ENCODE results near the gene CPED1. TPM values are rescaled to one million over a fixed set of nuclear protein-coding genes. Genes with fewer than 3 reads are reported as not detected.
A peak's percentile ranks its signal among the peaks of the same experiment; 100 is the strongest.

The CPED1 gene
- total RNA-seq, 1 donor from 2014 or later, result 27.3 TPM

DNA sequence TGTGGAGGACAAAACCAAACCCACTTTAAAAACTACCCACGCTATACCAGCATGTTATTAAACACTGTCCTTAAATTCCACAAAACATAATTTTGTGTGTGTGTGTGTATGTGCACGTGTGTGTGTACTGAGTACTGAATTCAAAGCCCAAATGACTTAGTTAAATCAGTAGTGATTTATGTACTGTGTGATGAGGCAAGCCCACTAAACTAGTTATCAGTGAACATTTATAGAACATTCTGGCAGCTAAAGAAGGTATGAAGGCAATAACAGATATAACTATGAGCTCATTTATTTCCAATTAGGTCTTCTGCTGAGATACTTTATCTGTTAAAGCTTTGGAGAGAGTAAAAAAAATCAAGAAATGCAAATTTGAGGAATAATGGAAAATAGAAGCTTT, 115.1 kb downstream of the CPED1 start:
- DNase-seq (ENCODE audit: extremely low spot score in 2 of 2), result no peak
- Histone ChIP-seq H3K4me3 (no peak overlapping the region), H3K9me3 (no peaks in the 10 kb centered on the region), H3K36me3 (no peaks in the 10 kb centered on the region), H3K4me1 (no peaks in the 10 kb centered on the region), H3K27me3 (no peaks in the 10 kb centered on the region), H3K27ac (no peak overlapping the region)
- TF ChIP-seq, protein P1, sequence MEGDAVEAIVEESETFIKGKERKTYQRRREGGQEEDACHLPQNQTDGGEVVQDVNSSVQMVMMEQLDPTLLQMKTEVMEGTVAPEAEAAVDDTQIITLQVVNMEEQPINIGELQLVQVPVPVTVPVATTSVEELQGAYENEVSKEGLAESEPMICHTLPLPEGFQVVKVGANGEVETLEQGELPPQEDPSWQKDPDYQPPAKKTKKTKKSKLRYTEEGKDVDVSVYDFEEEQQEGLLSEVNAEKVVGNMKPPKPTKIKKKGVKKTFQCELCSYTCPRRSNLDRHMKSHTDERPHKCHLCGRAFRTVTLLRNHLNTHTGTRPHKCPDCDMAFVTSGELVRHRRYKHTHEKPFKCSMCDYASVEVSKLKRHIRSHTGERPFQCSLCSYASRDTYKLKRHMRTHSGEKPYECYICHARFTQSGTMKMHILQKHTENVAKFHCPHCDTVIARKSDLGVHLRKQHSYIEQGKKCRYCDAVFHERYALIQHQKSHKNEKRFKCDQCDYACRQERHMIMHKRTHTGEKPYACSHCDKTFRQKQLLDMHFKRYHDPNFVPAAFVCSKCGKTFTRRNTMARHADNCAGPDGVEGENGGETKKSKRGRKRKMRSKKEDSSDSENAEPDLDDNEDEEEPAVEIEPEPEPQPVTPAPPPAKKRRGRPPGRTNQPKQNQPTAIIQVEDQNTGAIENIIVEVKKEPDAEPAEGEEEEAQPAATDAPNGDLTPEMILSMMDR (IDR thresholded peaks at IDR 0.05), result no peak
- TF ChIP-seq POLR2A (IDR thresholded peaks at IDR 0.05) (no peak), POLR2AphosphoS5 (IDR thresholded peaks at IDR 0.05; ENCODE audit: insufficient read depth in 1 of 2, low read depth in 1 of 2) (no peak)
- intact Hi-C loops (cut with DNase I), result no loop called here

DNA sequence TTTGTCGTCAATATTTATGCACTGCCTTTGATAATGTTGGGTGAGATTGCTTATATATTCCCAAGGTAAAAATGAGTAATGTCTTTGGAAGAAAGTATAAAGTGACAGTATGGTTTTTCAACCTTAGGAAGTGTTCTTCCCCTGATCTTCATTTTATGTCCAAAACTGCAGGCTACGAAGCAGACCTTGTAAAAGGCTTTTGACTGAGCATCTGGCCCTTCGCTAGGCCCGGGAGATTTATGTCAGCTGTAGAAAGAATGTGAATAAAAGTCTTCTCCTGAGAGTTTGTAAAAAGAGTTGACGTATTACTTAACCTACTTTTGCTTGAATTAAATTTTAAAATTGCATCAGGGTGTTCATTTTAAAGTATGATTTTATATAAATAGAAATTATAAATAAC, 116.8 kb downstream of the CPED1 start:
- intact Hi-C loops (cut with DNase I), result no loop called here
- Histone ChIP-seq H3K36me3 (no peaks in the 10 kb centered on the region), H3K27ac (peak overlapping the region; percentile 17), H3K4me3 (no peak overlapping the region), H3K9me3 (no peaks in the 10 kb centered on the region), H3K27me3 (no peaks in the 10 kb centered on the region), H3K4me1 (no peaks in the 10 kb centered on the region)
- DNase-seq (ENCODE audit: extremely low spot score in 2 of 2), result no peak
- TF ChIP-seq, protein P1 (IDR thresholded peaks at IDR 0.05), result no peak
- TF ChIP-seq POLR2A (IDR thresholded peaks at IDR 0.05), result no peak
- TF ChIP-seq POLR2AphosphoS5 (IDR thresholded peaks at IDR 0.05; ENCODE audit: insufficient read depth in 1 of 2, low read depth in 1 of 2), result no peak

DNA sequence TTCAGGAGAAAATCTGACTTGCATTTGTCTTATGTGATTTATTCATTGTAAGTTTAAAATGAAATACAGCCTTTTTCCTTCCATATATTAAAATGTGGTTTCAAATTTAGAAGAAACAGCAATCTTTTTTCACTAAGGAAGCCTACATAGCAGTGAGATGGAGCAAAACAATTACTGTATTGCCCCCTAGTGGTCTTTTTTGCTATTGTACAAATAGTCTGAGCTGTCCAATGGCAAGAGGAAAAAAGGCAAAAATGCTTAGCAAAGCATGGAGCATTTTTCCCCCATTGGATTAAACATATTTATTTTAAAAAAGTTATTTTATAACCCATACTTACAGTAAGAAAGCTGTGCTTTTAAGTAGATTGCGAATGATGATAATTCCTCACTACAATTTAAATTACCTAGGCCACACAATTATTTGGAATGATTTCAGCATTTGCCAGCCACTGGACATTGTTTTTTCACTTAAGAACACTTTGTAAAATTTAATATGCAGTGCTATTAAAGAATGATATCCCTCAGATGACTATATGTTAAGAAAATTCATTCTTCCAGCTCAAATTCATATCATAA, 119.5 kb downstream of the CPED1 start:
- intact Hi-C loops (cut with DNase I), result no loop called here
- no peaks in the 10 kb centered on the region for H3K27me3 ChIP-seq
- DNase-seq (ENCODE audit: extremely low spot score in 2 of 2), result no peak
- H3K9me3 ChIP-seq, result no peaks in the 10 kb centered on the region
- H3K36me3 ChIP-seq, result no peaks in the 10 kb centered on the region
- no peak overlapping the region for H3K27ac ChIP-seq
- no peak overlapping the region for H3K4me3 ChIP-seq
- no peaks in the 10 kb centered on the region for H3K4me1 ChIP-seq
- TF ChIP-seq, protein P1 (IDR thresholded peaks at IDR 0.05), result peak; percentile 41 to 70 (median 61)
- TF ChIP-seq POLR2AphosphoS5 (IDR thresholded peaks at IDR 0.05; ENCODE audit: insufficient read depth in 1 of 2, low read depth in 1 of 2) (peak in 1 of 2 donors; percentile 47), POLR2A (IDR thresholded peaks at IDR 0.05) (no peak)

DNA sequence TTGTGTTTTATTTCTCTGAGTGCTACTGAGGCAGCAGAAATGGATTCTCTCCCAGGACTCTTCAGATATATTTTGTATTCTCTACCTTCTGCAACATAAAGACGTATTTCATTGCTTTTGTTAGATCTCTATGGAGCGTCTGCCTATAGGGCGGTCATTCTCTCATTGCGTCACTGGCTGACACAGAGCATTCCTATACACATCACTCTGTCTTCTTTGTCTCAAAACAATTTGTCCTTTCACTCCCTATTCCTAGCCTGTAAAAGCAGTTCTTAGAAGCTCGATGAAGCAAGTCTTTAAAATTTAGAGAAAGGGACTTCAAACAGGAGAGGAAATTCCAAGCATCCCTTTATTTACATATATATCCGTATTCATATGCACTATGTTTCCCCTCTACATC, 120.6 kb downstream of the CPED1 start:
- Histone ChIP-seq H3K9me3 (no peaks in the 10 kb centered on the region), H3K36me3 (no peaks in the 10 kb centered on the region), H3K27me3 (no peaks in the 10 kb centered on the region), H3K4me1 (no peaks in the 10 kb centered on the region), H3K4me3 (no peak overlapping the region), H3K27ac (no peak overlapping the region)
- DNase-seq (ENCODE audit: extremely low spot score in 2 of 2), result no peak
- TF ChIP-seq POLR2AphosphoS5 (IDR thresholded peaks at IDR 0.05; ENCODE audit: insufficient read depth in 1 of 2, low read depth in 1 of 2) (no peak), POLR2A (IDR thresholded peaks at IDR 0.05) (no peak)
- TF ChIP-seq, protein P1 (IDR thresholded peaks at IDR 0.05), result no peak
- intact Hi-C loops (cut with DNase I), result no loop called here

DNA sequence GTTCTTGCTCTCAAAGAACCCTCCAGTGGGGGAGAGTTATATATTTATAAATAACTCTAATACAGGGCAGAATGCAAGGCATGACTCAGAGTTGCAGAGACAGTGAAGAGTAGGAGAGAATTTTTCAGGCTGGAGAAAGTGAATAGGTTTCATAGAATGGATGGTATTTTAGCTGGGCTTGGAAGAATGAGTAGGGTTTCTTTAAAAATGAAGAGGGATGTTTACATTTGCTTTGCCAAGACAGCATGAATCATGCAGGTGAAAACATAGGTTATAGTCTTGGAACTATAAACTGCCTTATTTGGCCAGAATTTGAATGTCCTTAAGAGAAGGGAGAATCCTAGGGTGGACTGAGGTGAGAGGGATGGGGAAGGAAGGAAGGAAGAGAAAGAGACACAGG, 124.8 kb downstream of the CPED1 start:
- TF ChIP-seq POLR2A (IDR thresholded peaks at IDR 0.05), result no peak
- TF ChIP-seq, protein P1 (IDR thresholded peaks at IDR 0.05), result no peak
- no peak for TF ChIP-seq POLR2AphosphoS5 (IDR thresholded peaks at IDR 0.05; ENCODE audit: insufficient read depth in 1 of 2, low read depth in 1 of 2)
- no peaks in the 10 kb centered on the region for H3K36me3 ChIP-seq
- no peaks in the 10 kb centered on the region for H3K27me3 ChIP-seq
- intact Hi-C loops (cut with DNase I), result loop anchor here (10.0 kb wide), 1 partner anchor 318 kb away; no protein-coding TSS in a partner anchor
- H3K4me1 ChIP-seq, result no peaks in the 10 kb centered on the region
- no peak for DNase-seq (ENCODE audit: extremely low spot score in 2 of 2)
- H3K4me3 ChIP-seq, result no peak overlapping the region
- no peak overlapping the region for H3K27ac ChIP-seq
- H3K9me3 ChIP-seq, result no peaks in the 10 kb centered on the region

All from vagina (tissue), 2 donors.